Parathyroid adenoma (tissue), 2 donors: Measurements from ENCODE around the gene CACNA1A.

ENCODE experiments used
- H2AFZ ChIP-seq: fragments of 300-600 bp; sonication (generic); one replicate; pipeline ENCODE4 v1.7.0; 2017; ENCODE audit warnings: antibody characterized with exemption, mild to moderate bottlenecking
- H3K27ac ChIP-seq: fragments of 300-600 bp; sonication (generic); one replicate; pipeline ENCODE4 v1.7.0; 2017
- H3K27me3 ChIP-seq: fragments of 300-600 bp; sonication (generic); one replicate; pipeline ENCODE4 v1.7.0; 2017; ENCODE audit warnings: low read length; ENCODE audit not compliant: control insufficient read depth, insufficient read depth
- H3K36me3 ChIP-seq: fragments of 300-600 bp; sonication (generic); one replicate; pipeline ENCODE4 v1.7.0; 2017; ENCODE audit warnings: low read length; ENCODE audit not compliant: control insufficient read depth, insufficient read depth
- H3K4me1 ChIP-seq: fragments of 300-600 bp; sonication (generic); one replicate; pipeline ENCODE4 v1.7.0; 2017; ENCODE audit warnings: control low read depth
- H3K4me2 ChIP-seq: fragments of 300-600 bp; sonication (generic); one replicate; pipeline ENCODE4 v1.7.0; 2017; ENCODE audit warnings: low read length
- H3K4me3 ChIP-seq: fragments of 300-600 bp; sonication (generic); one replicate; pipeline ENCODE4 v1.7.0; 2017; ENCODE audit warnings: low read depth, low read length
- H3K79me2 ChIP-seq: fragments of 300-600 bp; sonication (generic); one replicate; pipeline ENCODE4 v1.7.0; 2017; ENCODE audit warnings: control low read depth
- H3K9ac ChIP-seq: fragments of 300-600 bp; sonication (generic); one replicate; pipeline ENCODE4 v1.7.0; 2017; ENCODE audit warnings: mild to moderate bottlenecking
- H3K9me3 ChIP-seq: fragments of 300-600 bp; sonication (generic); one replicate; pipeline ENCODE4 v1.7.0; 2017; ENCODE audit warnings: low read length; ENCODE audit not compliant: control insufficient read depth
- TF ChIP-seq, protein P1 (sequence below): fragments of 300-600 bp; sonication (generic); IDR thresholded peaks from one replicate; pipeline ENCODE4 v1.7.0; 2017; ENCODE audit warnings: antibody characterized with exemption, mild to moderate bottlenecking
- donor health status: primary hyperparathyroidism.

CACNA1A gene

DNA sequence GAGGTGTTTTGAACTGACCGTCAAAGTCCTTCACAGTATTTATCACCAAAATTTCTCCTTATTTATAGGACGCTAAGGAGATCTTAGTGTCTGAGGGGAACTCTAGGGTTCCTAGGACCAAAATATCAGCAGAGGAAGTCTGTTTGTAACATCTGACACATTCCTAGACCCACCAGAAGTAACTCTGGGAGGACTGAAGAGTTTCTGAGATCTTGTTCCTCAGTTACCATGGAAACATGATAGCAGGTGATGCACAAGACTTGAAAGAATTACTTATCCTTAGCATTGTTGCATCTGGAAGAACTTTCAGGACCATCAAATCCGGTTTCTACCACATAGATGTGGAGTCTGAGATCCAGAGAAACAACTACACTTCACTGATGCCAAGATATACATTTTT is 191.5 kb downstream of the CACNA1A start:
- H3K4me1 ChIP-seq, result no peaks in the 10 kb centered on the region
- H3K4me2 ChIP-seq, result no peak overlapping the region
- no peak overlapping the region for H2AFZ ChIP-seq
- no peaks in the 10 kb centered on the region for H3K27me3 ChIP-seq
- no peak overlapping the region for H3K9ac ChIP-seq
- H3K27ac ChIP-seq, result no peak overlapping the region
- H3K4me3 ChIP-seq, result no peak overlapping the region
- H3K36me3 ChIP-seq, result no peaks in the 10 kb centered on the region
- H3K9me3 ChIP-seq, result no peaks in the 10 kb centered on the region
- TF ChIP-seq, protein P1, sequence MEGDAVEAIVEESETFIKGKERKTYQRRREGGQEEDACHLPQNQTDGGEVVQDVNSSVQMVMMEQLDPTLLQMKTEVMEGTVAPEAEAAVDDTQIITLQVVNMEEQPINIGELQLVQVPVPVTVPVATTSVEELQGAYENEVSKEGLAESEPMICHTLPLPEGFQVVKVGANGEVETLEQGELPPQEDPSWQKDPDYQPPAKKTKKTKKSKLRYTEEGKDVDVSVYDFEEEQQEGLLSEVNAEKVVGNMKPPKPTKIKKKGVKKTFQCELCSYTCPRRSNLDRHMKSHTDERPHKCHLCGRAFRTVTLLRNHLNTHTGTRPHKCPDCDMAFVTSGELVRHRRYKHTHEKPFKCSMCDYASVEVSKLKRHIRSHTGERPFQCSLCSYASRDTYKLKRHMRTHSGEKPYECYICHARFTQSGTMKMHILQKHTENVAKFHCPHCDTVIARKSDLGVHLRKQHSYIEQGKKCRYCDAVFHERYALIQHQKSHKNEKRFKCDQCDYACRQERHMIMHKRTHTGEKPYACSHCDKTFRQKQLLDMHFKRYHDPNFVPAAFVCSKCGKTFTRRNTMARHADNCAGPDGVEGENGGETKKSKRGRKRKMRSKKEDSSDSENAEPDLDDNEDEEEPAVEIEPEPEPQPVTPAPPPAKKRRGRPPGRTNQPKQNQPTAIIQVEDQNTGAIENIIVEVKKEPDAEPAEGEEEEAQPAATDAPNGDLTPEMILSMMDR, result no peak
- no peaks in the 10 kb centered on the region for H3K79me2 ChIP-seq

DNA sequence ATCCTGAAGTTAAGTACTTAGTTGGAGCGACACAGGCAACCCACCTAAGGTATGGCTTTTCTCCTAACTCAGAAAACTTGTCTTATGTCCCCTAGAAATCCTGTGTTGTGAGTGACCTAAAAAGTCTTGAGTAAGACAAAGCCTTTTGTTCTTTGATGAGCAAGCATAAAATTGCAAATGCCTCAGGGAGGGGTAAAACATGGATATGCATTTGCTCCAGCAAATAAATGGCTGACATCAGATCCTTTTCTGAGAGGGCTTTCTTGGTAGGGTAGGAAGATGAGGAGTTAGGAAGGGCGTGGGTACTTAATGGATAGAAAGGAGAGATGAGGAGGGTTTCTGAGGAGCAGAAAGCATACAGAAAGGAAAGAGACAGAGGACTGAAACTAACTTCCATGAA is 192.4 kb downstream of the CACNA1A start:
- H3K4me1 ChIP-seq, result no peaks in the 10 kb centered on the region
- no peak overlapping the region for H3K4me3 ChIP-seq
- TF ChIP-seq, protein P1, result no peak
- no peak overlapping the region for H3K27ac ChIP-seq
- no peaks in the 10 kb centered on the region for H3K27me3 ChIP-seq
- no peaks in the 10 kb centered on the region for H3K9me3 ChIP-seq
- no peak overlapping the region for H3K4me2 ChIP-seq
- H3K79me2 ChIP-seq, result no peaks in the 10 kb centered on the region
- H2AFZ ChIP-seq, result no peak overlapping the region
- no peaks in the 10 kb centered on the region for H3K36me3 ChIP-seq
- no peak overlapping the region for H3K9ac ChIP-seq

DNA sequence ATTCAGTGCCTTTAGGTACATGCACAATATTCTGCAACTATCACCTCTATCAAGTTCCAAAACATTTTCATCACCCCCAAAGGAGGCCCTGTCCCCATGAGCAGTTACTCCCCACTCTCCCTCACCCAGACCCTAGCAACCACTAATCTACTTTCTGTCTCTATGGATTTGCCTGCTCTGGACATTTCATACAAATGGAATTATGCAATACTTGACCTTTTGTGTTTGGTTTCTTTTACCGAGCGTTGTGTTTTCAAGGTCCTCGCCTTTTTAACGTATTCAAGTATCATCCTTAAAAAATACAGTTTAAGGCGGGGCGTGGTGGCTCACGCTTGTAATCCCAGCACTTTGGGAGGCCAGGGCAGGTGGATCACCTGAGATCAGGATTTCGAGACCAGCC is 196.4 kb downstream of the CACNA1A start:
- H3K36me3 ChIP-seq, result no peaks in the 10 kb centered on the region
- H3K4me1 ChIP-seq, result no peaks in the 10 kb centered on the region
- no peak overlapping the region for H3K27ac ChIP-seq
- no peak overlapping the region for H2AFZ ChIP-seq
- no peaks in the 10 kb centered on the region for H3K27me3 ChIP-seq
- H3K4me2 ChIP-seq, result no peak overlapping the region
- no peak overlapping the region for H3K4me3 ChIP-seq
- H3K9ac ChIP-seq, result no peak overlapping the region
- H3K79me2 ChIP-seq, result no peaks in the 10 kb centered on the region
- TF ChIP-seq, protein P1, result no peak
- H3K9me3 ChIP-seq, result no peaks in the 10 kb centered on the region

DNA sequence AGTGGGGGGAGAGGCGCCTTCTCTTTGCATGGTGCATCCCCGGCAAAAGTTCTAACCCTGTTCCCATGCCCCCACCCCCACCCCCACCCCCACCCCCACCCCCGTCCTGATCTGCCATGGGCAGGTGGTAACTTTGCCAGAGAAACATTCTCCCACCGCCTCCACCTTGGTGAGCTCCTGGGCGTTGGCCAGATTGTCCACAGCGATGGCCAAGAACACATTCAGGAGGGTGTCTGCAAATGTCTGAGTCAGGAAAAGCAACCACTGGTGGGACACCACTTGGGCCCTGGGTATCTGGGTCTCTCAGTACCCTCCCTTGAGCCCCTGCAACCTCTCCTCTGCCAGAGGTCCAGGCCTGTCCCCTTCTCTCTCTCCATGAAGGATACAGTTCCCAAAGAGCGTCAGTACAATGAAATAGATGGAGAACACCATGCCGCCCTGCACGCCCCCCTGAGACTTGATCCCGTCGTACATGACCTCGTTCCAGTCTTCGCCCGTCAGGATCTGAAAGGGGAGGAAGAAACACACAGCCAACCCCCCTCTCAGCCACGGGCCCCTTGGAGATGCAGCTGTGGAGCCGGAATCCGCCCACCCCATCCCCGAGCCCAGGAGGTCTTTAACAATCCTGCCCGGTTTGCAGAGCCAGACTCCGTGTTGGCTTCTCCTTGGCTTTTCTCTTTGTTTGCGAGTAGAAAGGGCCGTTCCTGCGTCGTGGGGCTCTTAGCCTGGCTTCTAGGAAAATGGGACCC is 202.7 kb downstream of the CACNA1A start:
- Histone ChIP-seq H3K4me2 (no peak overlapping the region), H2AFZ (no peak overlapping the region), H3K9ac (no peak overlapping the region), H3K27me3 (no peaks in the 10 kb centered on the region), H3K79me2 (no peaks in the 10 kb centered on the region), H3K4me3 (no peak overlapping the region), H3K4me1 (no peaks in the 10 kb centered on the region), H3K27ac (no peak overlapping the region), H3K9me3 (no peaks in the 10 kb centered on the region), H3K36me3 (no peaks in the 10 kb centered on the region)
- TF ChIP-seq, protein P1, result no peak
